Activated naive CD4-positive, alpha-beta T cell (primary cell): ENCODE results near the gene SLC25A17.
A peak's percentile ranks its signal among the peaks of the same experiment; 100 is the strongest.

Experiments
- DNase-seq, 4 experiments: peaks; one replicate each; lab custom pipeline; 2025; lab: John Stamatoyannopoulos, UW

The SLC25A17 gene

GRCh38 chr22:40757071-40757470 is 62.1 kb downstream of the SLC25A17 start:
- no peak for DNase-seq

GRCh38 chr22:40753114-40753513 is 66.0 kb downstream of the SLC25A17 start:
- no peak for DNase-seq

GRCh38 chr22:40751250-40751649 is 67.9 kb downstream of the SLC25A17 start:
- no peak for DNase-seq

GRCh38 chr22:40749829-40750228 is 69.3 kb downstream of the SLC25A17 start:
- DNase-seq = no peak

GRCh38 chr22:40748388-40749355 is 70.5 kb downstream of the SLC25A17 start:
- no peak for DNase-seq

GRCh38 chr22:40747361-40747760 is 71.8 kb downstream of the SLC25A17 start:
- no peak for DNase-seq

GRCh38 chr22:40746428-40747220 is 72.5 kb downstream of the SLC25A17 start:
- no peak for DNase-seq

GRCh38 chr22:40743768-40744167 is 75.4 kb downstream of the SLC25A17 start:
- DNase-seq = no peak

- no peak for DNase-seq
Observed at GRCh38 chr22:40741116-40741515, 78.0 kb downstream of the SLC25A17 start.

- DNase-seq = no peak
Observed at GRCh38 chr22:40739721-40740120, 79.4 kb downstream of the SLC25A17 start.

GRCh38 chr22:40733919-40734318 is 85.2 kb downstream of the SLC25A17 start:
- DNase-seq = no peak

- DNase-seq = no peak
Observed at GRCh38 chr22:40732999-40733292, 86.2 kb downstream of the SLC25A17 start.

- no peak for DNase-seq
Observed at GRCh38 chr22:40729284-40729683, 89.9 kb downstream of the SLC25A17 start.

GRCh38 chr22:40728731-40729189 is 90.4 kb downstream of the SLC25A17 start:
- peak in 3 of 4 experiments; percentile 7 to 61 (median 56) for DNase-seq

- no peak for DNase-seq
Observed at GRCh38 chr22:40727964-40728615, 91.1 kb downstream of the SLC25A17 start.

- DNase-seq = no peak
Observed at GRCh38 chr22:40727070-40727963, 91.8 kb downstream of the SLC25A17 start.

- no peak for DNase-seq
Observed at GRCh38 chr22:40726514-40726913, 92.6 kb downstream of the SLC25A17 start.

- no peak for DNase-seq
Observed at GRCh38 chr22:40723396-40723933, 95.7 kb downstream of the SLC25A17 start.

GRCh38 chr22:40721266-40721665 is 97.9 kb downstream of the SLC25A17 start:
- no peak for DNase-seq

- no peak for DNase-seq
Observed at GRCh38 chr22:40720538-40721256, 98.4 kb downstream of the SLC25A17 start.
